Astrocyte of the spinal cord (primary cell): ENCODE results near the gene SPDYC.
A peak's percentile ranks its signal among the peaks of the same experiment; 100 is the strongest.
"Not testable (repeated sequence)": the region's sequence is repeated elsewhere in the genome, so short reads cannot be mapped to it uniquely, and the experiment has no call there.

Source experiments
- DNase-seq: peaks from one replicate; pipeline ENCODE4 v3.0.0; 2011; ENCODE audit warnings: low read depth, low spot score
- H3K4me3 ChIP-seq: 2 replicates; pipeline ENCODE4 v1.5.1; 2011; ENCODE audit warnings: low read depth, mild to moderate bottlenecking, low read length, moderate library complexity
- CTCF ChIP-seq: IDR thresholded peaks from 2 replicates; pipeline ENCODE4 v1.5.1; 2012; ENCODE audit warnings: low read depth, mild to moderate bottlenecking, low read length, inconsistent platforms
- in situ Hi-C: cut with HindIII; loops from 2 replicates; pipeline ENCODE4 v1.10.0; 2017; ENCODE audit warnings: low sequenced_read_pairs

The SPDYC gene

GRCh38 chr11:65134952-65135632 lies 34.9 kb upstream of the SPDYC start:
- no peak for TF ChIP-seq CTCF
- in situ Hi-C loops: no loop called here
- peak overlapping the region; percentile 82 for H3K4me3 ChIP-seq
- DNase-seq: peak; percentile 98

GRCh38 chr11:65135633-65136145 lies 34.3 kb upstream of the SPDYC start:
- no peak for DNase-seq
- TF ChIP-seq CTCF: no peak
- in situ Hi-C loops: no loop called here
- peak overlapping the region; percentile 82 for H3K4me3 ChIP-seq

GRCh38 chr11:65136515-65137096 lies 33.4 kb upstream of the SPDYC start:
- TF ChIP-seq CTCF: no peak
- in situ Hi-C loops: no loop called here
- no peak for DNase-seq
- no peak overlapping the region for H3K4me3 ChIP-seq

GRCh38 chr11:65141896-65142494 lies 28.0 kb upstream of the SPDYC start:
- in situ Hi-C loops: no loop called here
- no peak overlapping the region for H3K4me3 ChIP-seq
- DNase-seq: no peak
- no peak for TF ChIP-seq CTCF

GRCh38 chr11:65147352-65148075 lies 22.5 kb upstream of the SPDYC start:
- TF ChIP-seq CTCF: no peak

GRCh38 chr11:65148657-65149056 lies 21.4 kb upstream of the SPDYC start:
- no peak overlapping the region for H3K4me3 ChIP-seq
- no peak for TF ChIP-seq CTCF
- in situ Hi-C loops: no loop called here
- DNase-seq: no peak

More at GRCh38 chr11:65147352-65148075, 22.5 kb upstream of the SPDYC start:
- H3K4me3 ChIP-seq: no peak overlapping the region
- in situ Hi-C loops: no loop called here
- no peak for DNase-seq

GRCh38 chr11:65150131-65150508 lies 19.9 kb upstream of the SPDYC start:
- in situ Hi-C loops, DNase-seq, H3K4me3 ChIP-seq: not testable (repeated sequence)
